Liver (tissue), 9 donors: ENCODE measurements around the gene MGAT5. TPM values are rescaled to one million over a fixed set of nuclear protein-coding genes. Genes with fewer than 3 reads are reported as not detected.

Experiments
- DNase-seq: peaks from one replicate; pipeline ENCODE4 v3.0.0-alpha.2; 2017; ENCODE audit warnings: low spot score
- H3K27ac ChIP-seq, 2 donors: one replicate each; pipeline ENCODE4 v1.7.0; 2013; ENCODE audit warnings: inconsistent platforms in 2 of 2, low read length in 2 of 2, control low read depth in 1 of 2, low read depth in 1 of 2, mild to moderate bottlenecking in 1 of 2
- H3K27me3 ChIP-seq, 4 donors: one replicate each; pipeline versions ENCODE4 v1.6.1 to v1.7.0; 2013; ENCODE audit warnings: low read length in 3 of 4, inconsistent platforms in 1 of 4, mild to moderate bottlenecking in 1 of 4, moderate library complexity in 1 of 4; ENCODE audit not compliant: control insufficient read depth in 4 of 4, insufficient read depth in 4 of 4
- H3K36me3 ChIP-seq, 4 donors: one replicate each; pipeline versions ENCODE4 v1.6.1 to v1.7.0; 2013; ENCODE audit warnings: low read length in 3 of 4, mild to moderate bottlenecking in 3 of 4, low read depth in 1 of 4, moderate library complexity in 1 of 4; ENCODE audit not compliant: control insufficient read depth in 4 of 4, insufficient read depth in 3 of 4
- H3K4me1 ChIP-seq, 4 donors: one replicate each; pipeline versions ENCODE4 v1.6.1 to v1.7.0; 2013; ENCODE audit warnings: low read length in 3 of 4, mild to moderate bottlenecking in 3 of 4, moderate library complexity in 1 of 4; ENCODE audit not compliant: control insufficient read depth in 4 of 4, insufficient read depth in 4 of 4
- H3K4me3 ChIP-seq, 3 donors: one replicate each; pipeline versions ENCODE4 v1.6.1 to v1.7.0; 2013; ENCODE audit warnings: low read length in 3 of 3, control low read depth in 1 of 3, low read depth in 1 of 3, mild to moderate bottlenecking in 1 of 3
- H3K9ac ChIP-seq, 2 donors: one replicate each; pipeline ENCODE4 v1.7.0; 2013; ENCODE audit warnings: low read length in 2 of 2, mild to moderate bottlenecking in 2 of 2, moderate library complexity in 2 of 2, control low read depth in 1 of 2, low read depth in 1 of 2
- H3K9me3 ChIP-seq, 4 donors: one replicate each; pipeline versions ENCODE4 v1.6.1 to v1.7.0; 2013; ENCODE audit warnings: low read length in 3 of 4; ENCODE audit not compliant: control insufficient read depth in 4 of 4
- EGR1 ChIP-seq, 2 donors: IDR thresholded peaks; 2 replicates each; pipeline ENCODE4 v1.6.1; 2016 to 2018; ENCODE audit warnings: antibody characterized with exemption in 2 of 2, low read depth in 2 of 2
- GABPA ChIP-seq, 2 donors: IDR thresholded peaks in 1 of 2; conservative IDR thresholded peaks in 1 of 2; 2 replicates each; pipeline ENCODE4 v1.6.1; 2016; ENCODE audit warnings: antibody characterized with exemption in 2 of 2, mild to moderate bottlenecking in 1 of 2, moderate library complexity in 1 of 2
- HNF4A ChIP-seq, 2 donors: conservative IDR thresholded peaks; 2 replicates each; pipeline ENCODE4 v1.6.1; 2016; ENCODE audit warnings: antibody characterized with exemption in 2 of 2, mild to moderate bottlenecking in 2 of 2
- HNF4G ChIP-seq: IDR thresholded peaks from 2 replicates; pipeline ENCODE4 v1.6.1; 2016; ENCODE audit warnings: antibody characterized with exemption
- JUND ChIP-seq, 2 donors: IDR thresholded peaks; 2 replicates each; pipeline ENCODE4 v1.6.1; 2016; ENCODE audit warnings: antibody characterized with exemption in 2 of 2
- RXRA ChIP-seq, 2 donors: IDR thresholded peaks; 2 replicates each; pipeline ENCODE4 v1.6.1; 2017 to 2018; ENCODE audit warnings: antibody characterized with exemption in 2 of 2, mild to moderate bottlenecking in 1 of 2
- TAF1 ChIP-seq: conservative IDR thresholded peaks from 2 replicates; pipeline ENCODE4 v1.6.1; 2016; ENCODE audit warnings: antibody characterized with exemption, mild to moderate bottlenecking
- YY1 ChIP-seq: IDR thresholded peaks from 2 replicates; pipeline ENCODE4 v1.6.1; 2016; ENCODE audit warnings: antibody characterized with exemption, mild to moderate bottlenecking
- WGBS: extraction: QIAGEN DNeasy Blood & Tissue Kit; methylation state at CpG from one replicate; pipeline ENCODE4 v1.1.7; 2013; 5-methylcytosine and 5-hydroxymethylcytosine counted together
- polyA plus RNA-seq, 2 donors: library from polyadenylated mRNA; stranded (reverse) in 1 of 2; unstranded in 1 of 2; fragments of 200-250 nt in 1 of 2; fragments of >200 nt in 1 of 2; fragmentation: Nextera tagmentation in 1 of 2; extraction: Ambion mirVana in 1 of 2; gene quantifications; one replicate each; pipeline versions ENCODE4 v1.2.1 to v1.2.3, GENCODE V29; 2013 to 2015
- total RNA-seq, 2 donors: library from RNA; depleted of rRNA; stranded (reverse); fragments of >200 nt; gene quantifications; one replicate each; pipeline ENCODE4 v1.2.3, GENCODE V29; 2014
- TF ChIP-seq, protein P1 (sequence below): IDR thresholded peaks from 2 replicates; pipeline ENCODE4 v1.6.1; 2016; ENCODE audit warnings: antibody characterized with exemption, mild to moderate bottlenecking
- TF ChIP-seq, protein P2 (sequence below): IDR thresholded peaks from 2 replicates; pipeline ENCODE4 v1.6.1; 2016; ENCODE audit warnings: antibody characterized with exemption
- TF ChIP-seq, protein P3 (sequence below): IDR thresholded peaks from 2 replicates; pipeline ENCODE4 v1.6.1; 2016; ENCODE audit warnings: antibody characterized with exemption
- TF ChIP-seq, protein P4 (sequence below): fragments of 150-350 bp; IDR thresholded peaks from 2 replicates; pipeline ENCODE4 v1.5.1; 2017; ENCODE audit warnings: improper control_type of control experiment, low read depth, low read length; ENCODE audit not compliant: missing input control
- donor health status: healthy.
- donor health status: healthy.
- donor health status: healthy.
- donor health status: healthy.
- donor health status: healthy.

MGAT5 gene
- total and polyA plus RNA-seq, 4 donors = 1.8 to 12.7 (median 5.6) TPM

DNA sequence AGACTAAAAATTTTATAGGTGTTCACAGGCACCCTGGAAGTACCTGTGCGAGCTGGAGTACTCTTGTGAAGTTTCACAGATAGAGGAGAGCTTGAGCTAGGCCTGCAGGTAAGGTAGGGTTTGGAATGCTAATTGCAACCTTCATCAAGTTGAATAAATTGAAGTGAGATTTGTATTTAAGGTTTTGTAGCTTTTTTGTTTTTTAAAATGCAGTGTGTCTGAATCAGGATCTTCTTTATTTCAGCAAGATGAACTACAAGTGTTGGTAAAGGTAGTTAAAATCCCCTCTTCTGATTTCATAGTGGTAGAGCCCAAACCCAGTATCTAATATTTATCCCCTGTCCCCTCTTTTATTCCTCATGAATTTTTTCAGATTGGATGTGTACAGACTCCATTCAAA is 45.5 kb downstream of the MGAT5 start:
- H3K4me3 ChIP-seq = no peak overlapping the region
- H3K9me3 ChIP-seq = no peaks in the 10 kb centered on the region
- no peak overlapping the region for H3K27ac ChIP-seq
- H3K27me3 ChIP-seq = no peaks in the 10 kb centered on the region
- H3K36me3 ChIP-seq = no peaks in the 10 kb centered on the region
- no peak for DNase-seq
- H3K4me1 ChIP-seq = peaks cover 0 to 6% (median 3%) of the 10 kb centered on the region in 4 donors
- no peak overlapping the region for H3K9ac ChIP-seq
- WGBS = 99% methylated on average over 1 of the region's 1 CpG
- TF ChIP-seq, protein P1, sequence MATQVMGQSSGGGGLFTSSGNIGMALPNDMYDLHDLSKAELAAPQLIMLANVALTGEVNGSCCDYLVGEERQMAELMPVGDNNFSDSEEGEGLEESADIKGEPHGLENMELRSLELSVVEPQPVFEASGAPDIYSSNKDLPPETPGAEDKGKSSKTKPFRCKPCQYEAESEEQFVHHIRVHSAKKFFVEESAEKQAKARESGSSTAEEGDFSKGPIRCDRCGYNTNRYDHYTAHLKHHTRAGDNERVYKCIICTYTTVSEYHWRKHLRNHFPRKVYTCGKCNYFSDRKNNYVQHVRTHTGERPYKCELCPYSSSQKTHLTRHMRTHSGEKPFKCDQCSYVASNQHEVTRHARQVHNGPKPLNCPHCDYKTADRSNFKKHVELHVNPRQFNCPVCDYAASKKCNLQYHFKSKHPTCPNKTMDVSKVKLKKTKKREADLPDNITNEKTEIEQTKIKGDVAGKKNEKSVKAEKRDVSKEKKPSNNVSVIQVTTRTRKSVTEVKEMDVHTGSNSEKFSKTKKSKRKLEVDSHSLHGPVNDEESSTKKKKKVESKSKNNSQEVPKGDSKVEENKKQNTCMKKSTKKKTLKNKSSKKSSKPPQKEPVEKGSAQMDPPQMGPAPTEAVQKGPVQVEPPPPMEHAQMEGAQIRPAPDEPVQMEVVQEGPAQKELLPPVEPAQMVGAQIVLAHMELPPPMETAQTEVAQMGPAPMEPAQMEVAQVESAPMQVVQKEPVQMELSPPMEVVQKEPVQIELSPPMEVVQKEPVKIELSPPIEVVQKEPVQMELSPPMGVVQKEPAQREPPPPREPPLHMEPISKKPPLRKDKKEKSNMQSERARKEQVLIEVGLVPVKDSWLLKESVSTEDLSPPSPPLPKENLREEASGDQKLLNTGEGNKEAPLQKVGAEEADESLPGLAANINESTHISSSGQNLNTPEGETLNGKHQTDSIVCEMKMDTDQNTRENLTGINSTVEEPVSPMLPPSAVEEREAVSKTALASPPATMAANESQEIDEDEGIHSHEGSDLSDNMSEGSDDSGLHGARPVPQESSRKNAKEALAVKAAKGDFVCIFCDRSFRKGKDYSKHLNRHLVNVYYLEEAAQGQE = no peak

DNA sequence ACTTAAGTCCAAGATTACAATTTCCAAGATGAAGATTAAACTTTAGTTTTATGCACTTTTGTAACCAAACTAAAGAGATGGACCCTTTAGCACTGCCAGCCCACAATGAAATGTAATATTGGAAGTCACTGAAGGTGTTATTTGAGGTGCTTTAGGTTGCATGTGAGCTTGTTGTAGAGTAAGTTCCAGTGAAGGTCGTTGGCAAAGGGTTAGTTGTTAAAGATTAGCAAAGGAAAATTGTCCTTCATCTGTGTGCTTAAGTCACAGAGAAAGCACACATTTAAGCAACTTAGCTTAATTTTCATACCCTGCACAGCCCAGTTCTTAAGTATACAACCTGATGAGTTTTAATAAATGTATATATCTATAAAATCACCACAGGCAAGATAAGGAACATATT is 46.7 kb downstream of the MGAT5 start:
- DNase-seq = no peak
- no peak overlapping the region for H3K27ac ChIP-seq

More for the DNA sequence above, 46.7 kb downstream of the MGAT5 start:
- no peaks in the 10 kb centered on the region for H3K36me3 ChIP-seq
- WGBS = 16% methylated on average over 1 of the region's 1 CpG
- H3K9me3 ChIP-seq = no peaks in the 10 kb centered on the region
- TF ChIP-seq EGR1 (IDR thresholded peaks at IDR 0.05; ENCODE audit: low read depth in 2 of 2) = no peak
- TF ChIP-seq RXRA (IDR thresholded peaks at IDR 0.05) = no peak
- no peak for TF ChIP-seq HNF4G
- TF ChIP-seq YY1 = no peak
- TF ChIP-seq, protein P2, sequence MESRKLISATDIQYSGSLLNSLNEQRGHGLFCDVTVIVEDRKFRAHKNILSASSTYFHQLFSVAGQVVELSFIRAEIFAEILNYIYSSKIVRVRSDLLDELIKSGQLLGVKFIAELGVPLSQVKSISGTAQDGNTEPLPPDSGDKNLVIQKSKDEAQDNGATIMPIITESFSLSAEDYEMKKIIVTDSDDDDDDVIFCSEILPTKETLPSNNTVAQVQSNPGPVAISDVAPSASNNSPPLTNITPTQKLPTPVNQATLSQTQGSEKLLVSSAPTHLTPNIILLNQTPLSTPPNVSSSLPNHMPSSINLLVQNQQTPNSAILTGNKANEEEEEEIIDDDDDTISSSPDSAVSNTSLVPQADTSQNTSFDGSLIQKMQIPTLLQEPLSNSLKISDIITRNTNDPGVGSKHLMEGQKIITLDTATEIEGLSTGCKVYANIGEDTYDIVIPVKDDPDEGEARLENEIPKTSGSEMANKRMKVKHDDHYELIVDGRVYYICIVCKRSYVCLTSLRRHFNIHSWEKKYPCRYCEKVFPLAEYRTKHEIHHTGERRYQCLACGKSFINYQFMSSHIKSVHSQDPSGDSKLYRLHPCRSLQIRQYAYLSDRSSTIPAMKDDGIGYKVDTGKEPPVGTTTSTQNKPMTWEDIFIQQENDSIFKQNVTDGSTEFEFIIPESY = no peak
- TF ChIP-seq, protein P3, sequence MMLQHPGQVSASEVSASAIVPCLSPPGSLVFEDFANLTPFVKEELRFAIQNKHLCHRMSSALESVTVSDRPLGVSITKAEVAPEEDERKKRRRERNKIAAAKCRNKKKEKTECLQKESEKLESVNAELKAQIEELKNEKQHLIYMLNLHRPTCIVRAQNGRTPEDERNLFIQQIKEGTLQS = no peak
- TF ChIP-seq TAF1 = no peak
- TF ChIP-seq JUND (IDR thresholded peaks at IDR 0.05) = no peak
- TF ChIP-seq, protein P1 = no peak
- TF ChIP-seq, protein P4, sequence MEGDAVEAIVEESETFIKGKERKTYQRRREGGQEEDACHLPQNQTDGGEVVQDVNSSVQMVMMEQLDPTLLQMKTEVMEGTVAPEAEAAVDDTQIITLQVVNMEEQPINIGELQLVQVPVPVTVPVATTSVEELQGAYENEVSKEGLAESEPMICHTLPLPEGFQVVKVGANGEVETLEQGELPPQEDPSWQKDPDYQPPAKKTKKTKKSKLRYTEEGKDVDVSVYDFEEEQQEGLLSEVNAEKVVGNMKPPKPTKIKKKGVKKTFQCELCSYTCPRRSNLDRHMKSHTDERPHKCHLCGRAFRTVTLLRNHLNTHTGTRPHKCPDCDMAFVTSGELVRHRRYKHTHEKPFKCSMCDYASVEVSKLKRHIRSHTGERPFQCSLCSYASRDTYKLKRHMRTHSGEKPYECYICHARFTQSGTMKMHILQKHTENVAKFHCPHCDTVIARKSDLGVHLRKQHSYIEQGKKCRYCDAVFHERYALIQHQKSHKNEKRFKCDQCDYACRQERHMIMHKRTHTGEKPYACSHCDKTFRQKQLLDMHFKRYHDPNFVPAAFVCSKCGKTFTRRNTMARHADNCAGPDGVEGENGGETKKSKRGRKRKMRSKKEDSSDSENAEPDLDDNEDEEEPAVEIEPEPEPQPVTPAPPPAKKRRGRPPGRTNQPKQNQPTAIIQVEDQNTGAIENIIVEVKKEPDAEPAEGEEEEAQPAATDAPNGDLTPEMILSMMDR = no peak
- TF ChIP-seq HNF4A (conservative IDR thresholded peaks at IDR 0.05) = no peak
- TF ChIP-seq GABPA (IDR thresholded peaks at IDR 0.05 in 1 of 2, conservative IDR thresholded peaks at IDR 0.05 in 1 of 2) = no peak
- no peak overlapping the region for H3K4me3 ChIP-seq
- H3K4me1 ChIP-seq = peaks cover 0 to 6% (median 3%) of the 10 kb centered on the region in 4 donors
- no peak overlapping the region for H3K9ac ChIP-seq
- H3K27me3 ChIP-seq = no peaks in the 10 kb centered on the region
